Testis (tissue), 2 donors: ENCODE data around the gene ZCCHC2.

ENCODE experiments used
- CTCF ChIP-seq, 3 experiments: fragments of 450-650 bp in 2 of 3; fragments of 200-600 bp in 1 of 3; sonication (generic) in 1 of 3; IDR thresholded peaks; one replicate each; pipeline ENCODE4 v1.5.1; 2016 to 2019; ENCODE audit warnings: antibody characterized with exemption in 3 of 3, mild to moderate bottlenecking in 2 of 3, moderate library complexity in 1 of 3
- POLR2A ChIP-seq: fragments of 450-650 bp; IDR thresholded peaks from one replicate; pipeline ENCODE4 v1.6.1; 2017; ENCODE audit warnings: antibody characterized with exemption, mild to moderate bottlenecking, moderate library complexity

- TF ChIP-seq CTCF (IDR thresholded peaks at IDR 0.05) (no peak), POLR2A (no peak)
These were observed 13.0 kb upstream of the ZCCHC2 start for GRCh38 chr18:62509779-62510178.
